Measurements from ENCODE around the gene IL32. TPM values are rescaled to one million over a fixed set of nuclear protein-coding genes. Genes with fewer than 3 reads are reported as not detected.

The IL32 gene
- total and polyA plus RNA-seq, 2 donors (not counting 1 experiment from before 2014, with no cell fraction given): 2.0 to 2.3 TPM

- ATAC-seq (ENCODE audit: low read depth): no peak
- H3K4me3 ChIP-seq (ENCODE audit: control extremely low read depth in 1 of 5, extremely low read depth in 1 of 5, insufficient read depth in 1 of 5, low read depth in 2 of 5, low read length in 4 of 5): no peak overlapping the region
- no peaks in the 10 kb centered on the region for H3K79me2 ChIP-seq (ENCODE audit: control insufficient read depth, insufficient read depth, low read length)
- no peak for TF ChIP-seq EZH2 (IDR thresholded peaks at IDR 0.05; ENCODE audit: borderline replicate concordance, insufficient read depth, low read depth, low read length, poor library complexity, severe bottlenecking)
- TF ChIP-seq CTCF (IDR thresholded peaks at IDR 0.05): no peak
- H3K9me3 ChIP-seq (ENCODE audit: control extremely low read depth in 1 of 3, control insufficient read depth in 2 of 3, insufficient read depth in 1 of 3, low read length in 2 of 3): peaks cover 0 to 4% (median 0%) of the 10 kb centered on the region in 3 donors
- Mint-ChIP-seq H3K9me3 (ENCODE audit: insufficient read depth) (no peaks in the 10 kb centered on the region), H3K4me1 (peaks cover 25% of the 10 kb centered on the region), H3K27ac (no peak overlapping the region), H3K4me3 (no peak overlapping the region), H3K27me3 (peaks cover 22% of the 10 kb centered on the region)
- ChIA-PET POLR2A (no interaction called here), CTCF (no interaction called here)
- H3K4me1 ChIP-seq (ENCODE audit: control insufficient read depth in 2 of 2, insufficient read depth in 2 of 2, low read length in 2 of 2): peaks cover 21 to 35% of the 10 kb centered on the region in 2 donors
- no peak for DNase-seq
- no peak overlapping the region for H3K4me2 ChIP-seq (replicated peaks; ENCODE audit: low read depth, low read length, poor library complexity, severe bottlenecking)
- no peak overlapping the region for H2AFZ ChIP-seq (ENCODE audit: insufficient read depth, low read depth, low read length, poor library complexity, severe bottlenecking)
- no peak overlapping the region for H3K27ac ChIP-seq (ENCODE audit: low read length in 2 of 2)
- peaks cover 0 to 20% (median 10%) of the 10 kb centered on the region in 4 experiments for H3K27me3 ChIP-seq (replicated peaks in 1 of 4; ENCODE audit: control extremely low read depth in 1 of 4, control insufficient read depth in 3 of 4, insufficient read depth in 4 of 4, low read length in 3 of 4)
- H3K36me3 ChIP-seq (replicated peaks in 1 of 2; ENCODE audit: control extremely low read depth in 1 of 2, control insufficient read depth in 1 of 2, extremely low read depth in 1 of 2, insufficient read depth in 2 of 2, low read length in 1 of 2): no peaks in the 10 kb centered on the region
- H4K20me1 ChIP-seq (ENCODE audit: control insufficient read depth, insufficient read depth, low read length, poor library complexity, severe bottlenecking): no peaks in the 10 kb centered on the region
- WGBS (ENCODE audit: insufficient coverage): 95% methylated on average over 20 of the region's 20 CpGs
- intact Hi-C loops (cut with micrococcal nuclease): no loop called here
- H3K9ac ChIP-seq (ENCODE audit: low read length): no peak overlapping the region
Measured at GRCh38 chr16:3017344-3017743, 48.1 kb upstream of the IL32 start.

- Mint-ChIP-seq H3K27me3 (peaks cover 22% of the 10 kb centered on the region), H3K4me1 (peaks cover 31% of the 10 kb centered on the region), H3K9me3 (ENCODE audit: insufficient read depth) (no peaks in the 10 kb centered on the region), H3K4me3 (no peak within 1 kb of the TSS), H3K27ac (peak within 1 kb of the TSS; percentile 41)
- Histone ChIP-seq H4K20me1 (ENCODE audit: control insufficient read depth, insufficient read depth, low read length, poor library complexity, severe bottlenecking) (no peaks in the 10 kb centered on the region), H3K9me3 (ENCODE audit: control extremely low read depth in 1 of 3, control insufficient read depth in 2 of 3, insufficient read depth in 1 of 3, low read length in 2 of 3) (peaks cover 0 to 4% (median 0%) of the 10 kb centered on the region in 3 donors), H3K27ac (ENCODE audit: low read length in 2 of 2) (no peak within 1 kb of the TSS), H3K36me3 (replicated peaks in 1 of 2; ENCODE audit: control extremely low read depth in 1 of 2, control insufficient read depth in 1 of 2, extremely low read depth in 1 of 2, insufficient read depth in 2 of 2, low read length in 1 of 2) (no peaks in the 10 kb centered on the region), H3K4me2 (replicated peaks; ENCODE audit: low read depth, low read length, poor library complexity, severe bottlenecking) (peak within 1 kb of the TSS; percentile 19), H3K9ac (ENCODE audit: low read length) (no peak within 1 kb of the TSS), H3K4me3 (ENCODE audit: control extremely low read depth in 1 of 5, extremely low read depth in 1 of 5, insufficient read depth in 1 of 5, low read depth in 2 of 5, low read length in 4 of 5) (no peak within 1 kb of the TSS), H2AFZ (ENCODE audit: insufficient read depth, low read depth, low read length, poor library complexity, severe bottlenecking) (no peak within 1 kb of the TSS), H3K79me2 (ENCODE audit: control insufficient read depth, insufficient read depth, low read length) (no peaks in the 10 kb centered on the region), H3K27me3 (replicated peaks in 1 of 4; ENCODE audit: control extremely low read depth in 1 of 4, control insufficient read depth in 3 of 4, insufficient read depth in 4 of 4, low read length in 3 of 4) (peaks cover 0 to 19% (median 8%) of the 10 kb centered on the region in 4 experiments), H3K4me1 (ENCODE audit: control insufficient read depth in 2 of 2, insufficient read depth in 2 of 2, low read length in 2 of 2) (peaks cover 27 to 41% of the 10 kb centered on the region in 2 donors)
- 15% methylated on average over 35 of the region's 52 CpGs for WGBS (ENCODE audit: insufficient coverage)
- intact Hi-C loops (cut with micrococcal nuclease): no loop called here
- DNase-seq (no peak), ATAC-seq (ENCODE audit: low read depth) (no peak)
- ChIA-PET POLR2A (no interaction called here), CTCF (interaction anchor here (1.0 kb wide), 1 partner anchor 14 kb away, joined by 4 read pairs; no protein-coding TSS in a partner anchor)
- TF ChIP-seq CTCF (IDR thresholded peaks at IDR 0.05) (no peak), EZH2 (IDR thresholded peaks at IDR 0.05; ENCODE audit: borderline replicate concordance, insufficient read depth, low read depth, low read length, poor library complexity, severe bottlenecking) (no peak)
Measured at GRCh38 chr16:3017794-3018506, 47.5 kb upstream of the IL32 start, which contains the start of gene CLDN6. Gene CLDN6, minus strand, starts transcription at chr16:3018183. Its CDS starts 2,162 bp downstream, at chr16:3016021.
